ENCODE data around the gene FAM53B.
"Not testable (repeated sequence)": the region's sequence is repeated elsewhere in the genome, so short reads cannot be mapped to it uniquely, and the experiment has no call there.

DNA sequence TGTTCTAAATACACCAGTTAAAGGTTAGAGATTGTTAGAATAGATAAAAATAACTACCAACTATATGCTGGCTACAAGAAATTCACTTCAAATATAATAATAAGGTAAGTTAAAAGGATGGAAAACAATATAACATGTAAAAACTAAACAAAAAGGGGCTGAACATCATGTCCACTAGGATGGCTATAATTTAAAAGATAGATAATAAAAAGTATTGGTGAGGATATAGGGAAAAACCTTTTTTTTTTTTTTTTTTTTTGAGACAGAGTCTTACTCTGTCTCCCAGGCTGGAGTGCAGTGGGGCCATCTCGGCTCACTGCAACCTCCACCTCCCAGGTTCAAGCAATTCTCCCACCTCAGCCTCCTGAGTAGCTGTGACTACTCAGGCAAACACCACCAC is 38.7 kb upstream of the FAM53B start:
- TF ChIP-seq, protein P1, sequence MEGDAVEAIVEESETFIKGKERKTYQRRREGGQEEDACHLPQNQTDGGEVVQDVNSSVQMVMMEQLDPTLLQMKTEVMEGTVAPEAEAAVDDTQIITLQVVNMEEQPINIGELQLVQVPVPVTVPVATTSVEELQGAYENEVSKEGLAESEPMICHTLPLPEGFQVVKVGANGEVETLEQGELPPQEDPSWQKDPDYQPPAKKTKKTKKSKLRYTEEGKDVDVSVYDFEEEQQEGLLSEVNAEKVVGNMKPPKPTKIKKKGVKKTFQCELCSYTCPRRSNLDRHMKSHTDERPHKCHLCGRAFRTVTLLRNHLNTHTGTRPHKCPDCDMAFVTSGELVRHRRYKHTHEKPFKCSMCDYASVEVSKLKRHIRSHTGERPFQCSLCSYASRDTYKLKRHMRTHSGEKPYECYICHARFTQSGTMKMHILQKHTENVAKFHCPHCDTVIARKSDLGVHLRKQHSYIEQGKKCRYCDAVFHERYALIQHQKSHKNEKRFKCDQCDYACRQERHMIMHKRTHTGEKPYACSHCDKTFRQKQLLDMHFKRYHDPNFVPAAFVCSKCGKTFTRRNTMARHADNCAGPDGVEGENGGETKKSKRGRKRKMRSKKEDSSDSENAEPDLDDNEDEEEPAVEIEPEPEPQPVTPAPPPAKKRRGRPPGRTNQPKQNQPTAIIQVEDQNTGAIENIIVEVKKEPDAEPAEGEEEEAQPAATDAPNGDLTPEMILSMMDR (IDR thresholded peaks at IDR 0.05) = not testable (repeated sequence)
- TF ChIP-seq POLR2A (IDR thresholded peaks at IDR 0.05) = not testable (repeated sequence)

All from breast epithelium (tissue), 3 donors.